ENCODE results near the gene SOX9. TPM values are rescaled to one million over a fixed set of nuclear protein-coding genes. Genes with fewer than 3 reads are reported as not detected.

Gene SOX9
- total and polyA plus RNA-seq, 4 donors, result 0.42 to 1.7 (median 0.99) TPM

GRCh38 chr17:72110231-72110941 is 10.4 kb upstream of the SOX9 start:
- Histone ChIP-seq H3K9ac (ENCODE audit: low read depth in 1 of 2, low read length in 2 of 2) (no peak overlapping the region), H3K4me1 (ENCODE audit: control insufficient read depth in 4 of 4, insufficient read depth in 4 of 4, low read length in 3 of 4) (no peaks in the 10 kb centered on the region), H3K9me3 (ENCODE audit: control insufficient read depth in 4 of 4, low read length in 3 of 4) (no peaks in the 10 kb centered on the region), H3K27me3 (ENCODE audit: control insufficient read depth in 4 of 4, insufficient read depth in 4 of 4, low read length in 3 of 4) (peaks cover 0 to 3% (median 0%) of the 10 kb centered on the region in 4 donors), H3K27ac (ENCODE audit: low read depth in 1 of 2, low read length in 2 of 2) (no peak overlapping the region), H3K4me3 (ENCODE audit: low read depth in 1 of 3, low read length in 3 of 3) (no peak overlapping the region), H3K36me3 (ENCODE audit: control insufficient read depth in 4 of 4, insufficient read depth in 3 of 4, low read depth in 1 of 4, low read length in 3 of 4) (no peaks in the 10 kb centered on the region)
- no peak for TF ChIP-seq ZBTB33 (IDR thresholded peaks at IDR 0.05)
- no peak for TF ChIP-seq ATF3 (IDR thresholded peaks at IDR 0.05)
- TF ChIP-seq EGR1 (IDR thresholded peaks at IDR 0.05; ENCODE audit: low read depth in 2 of 2), result no peak
- TF ChIP-seq HNF4A (conservative IDR thresholded peaks at IDR 0.05), result no peak
- TF ChIP-seq NR2F2 (IDR thresholded peaks at IDR 0.05), result no peak
- no peak for TF ChIP-seq SP1 (IDR thresholded peaks at IDR 0.05)
- TF ChIP-seq FOXA2 (IDR thresholded peaks at IDR 0.05), result no peak
- WGBS, result 55% methylated on average over 18 of the region's 18 CpGs
- DNase-seq (ENCODE audit: low spot score), result no peak

GRCh38 chr17:72110942-72111318 is 9.9 kb upstream of the SOX9 start:
- Histone ChIP-seq H3K36me3 (ENCODE audit: control insufficient read depth in 4 of 4, insufficient read depth in 3 of 4, low read depth in 1 of 4, low read length in 3 of 4) (no peaks in the 10 kb centered on the region), H3K4me3 (ENCODE audit: low read depth in 1 of 3, low read length in 3 of 3) (no peak overlapping the region), H3K27ac (ENCODE audit: low read depth in 1 of 2, low read length in 2 of 2) (no peak overlapping the region), H3K4me1 (ENCODE audit: control insufficient read depth in 4 of 4, insufficient read depth in 4 of 4, low read length in 3 of 4) (peaks cover 0 to under 1% (median 0%) of the 10 kb centered on the region in 4 donors), H3K9ac (ENCODE audit: low read depth in 1 of 2, low read length in 2 of 2) (no peak overlapping the region), H3K9me3 (ENCODE audit: control insufficient read depth in 4 of 4, low read length in 3 of 4) (no peaks in the 10 kb centered on the region), H3K27me3 (ENCODE audit: control insufficient read depth in 4 of 4, insufficient read depth in 4 of 4, low read length in 3 of 4) (peaks cover 0 to 3% (median 0%) of the 10 kb centered on the region in 4 donors)
- no peak for DNase-seq (ENCODE audit: low spot score)
- 49% methylated on average over 4 of the region's 4 CpGs for WGBS
- TF ChIP-seq RAD21 (IDR thresholded peaks at IDR 0.05) (no peak), ZBTB33 (IDR thresholded peaks at IDR 0.05) (no peak), HNF4G (IDR thresholded peaks at IDR 0.05) (no peak), RXRA (IDR thresholded peaks at IDR 0.05) (no peak), ATF3 (IDR thresholded peaks at IDR 0.05) (no peak), MAX (IDR thresholded peaks at IDR 0.05) (no peak)

- Histone ChIP-seq H3K4me1 (ENCODE audit: control insufficient read depth in 4 of 4, insufficient read depth in 4 of 4, low read length in 3 of 4) (peaks cover 0 to 6% (median 2%) of the 10 kb centered on the region in 4 donors), H3K27me3 (ENCODE audit: control insufficient read depth in 4 of 4, insufficient read depth in 4 of 4, low read length in 3 of 4) (peaks cover 0 to 7% (median 2%) of the 10 kb centered on the region in 4 donors), H3K4me3 (ENCODE audit: low read depth in 1 of 3, low read length in 3 of 3) (no peak overlapping the region), H3K9me3 (ENCODE audit: control insufficient read depth in 4 of 4, low read length in 3 of 4) (no peaks in the 10 kb centered on the region), H3K36me3 (ENCODE audit: control insufficient read depth in 4 of 4, insufficient read depth in 3 of 4, low read depth in 1 of 4, low read length in 3 of 4) (no peaks in the 10 kb centered on the region), H3K27ac (ENCODE audit: low read depth in 1 of 2, low read length in 2 of 2) (no peak overlapping the region), H3K9ac (ENCODE audit: low read depth in 1 of 2, low read length in 2 of 2) (no peak overlapping the region)
- WGBS, result 35% methylated on average over 10 of the region's 10 CpGs
- DNase-seq (ENCODE audit: low spot score), result no peak
- TF ChIP-seq REST (IDR thresholded peaks at IDR 0.05), result no peak
- TF ChIP-seq TAF1 (conservative IDR thresholded peaks at IDR 0.05), result no peak
- TF ChIP-seq FOXA1 (IDR thresholded peaks at IDR 0.05), result no peak
- no peak for TF ChIP-seq HNF4A (conservative IDR thresholded peaks at IDR 0.05)
- TF ChIP-seq YY1 (IDR thresholded peaks at IDR 0.05), result no peak
- no peak for TF ChIP-seq EGR1 (IDR thresholded peaks at IDR 0.05; ENCODE audit: low read depth in 2 of 2)
- TF ChIP-seq RXRA (IDR thresholded peaks at IDR 0.05), result no peak
- TF ChIP-seq NR2F2 (IDR thresholded peaks at IDR 0.05), result no peak
- TF ChIP-seq ATF3 (IDR thresholded peaks at IDR 0.05), result no peak
- no peak for TF ChIP-seq JUND (IDR thresholded peaks at IDR 0.05)
Observed at GRCh38 chr17:72111336-72111923, 9.4 kb upstream of the SOX9 start.
